ENCODE measurements around the gene PTMS. TPM values are rescaled to one million over a fixed set of nuclear protein-coding genes. Genes with fewer than 3 reads are reported as not detected.

PTMS gene
- total RNA-seq, 1 donor from 2014 or later: 266 TPM

GRCh38 chr12:6752921-6753771, 13.0 kb upstream of the PTMS start, which contains the start of gene MLF2:
Gene MLF2, minus strand, starts transcription at chr12:6753141. Its CDS starts 807 bp downstream, at chr12:6752334.
- TF ChIP-seq CTCF (conservative IDR thresholded peaks at IDR 0.05; ENCODE audit: low read depth, low read length): peak; percentile 98
- H3K4me3 ChIP-seq (ENCODE audit: low read depth, low read length): peak within 1 kb of the TSS; percentile 78
- peak; percentile 81 for DNase-seq (ENCODE audit: low read depth)

- TF ChIP-seq CTCF (conservative IDR thresholded peaks at IDR 0.05; ENCODE audit: low read depth, low read length): no peak
- DNase-seq (ENCODE audit: low read depth): no peak
- no peak overlapping the region for H3K4me3 ChIP-seq (ENCODE audit: low read depth, low read length)
Measured at GRCh38 chr12:6753772-6754356, 12.3 kb upstream of the PTMS start.

GRCh38 chr12:6754411-6754810, 11.8 kb upstream of the PTMS start:
- no peak overlapping the region for H3K4me3 ChIP-seq (ENCODE audit: low read depth, low read length)
- TF ChIP-seq CTCF (conservative IDR thresholded peaks at IDR 0.05; ENCODE audit: low read depth, low read length): no peak
- DNase-seq (ENCODE audit: low read depth): no peak

GRCh38 chr12:6757028-6757690, 9.0 kb upstream of the PTMS start:
- TF ChIP-seq CTCF (conservative IDR thresholded peaks at IDR 0.05; ENCODE audit: low read depth, low read length): no peak
- H3K4me3 ChIP-seq (ENCODE audit: low read depth, low read length): no peak overlapping the region
- DNase-seq (ENCODE audit: low read depth): no peak

- TF ChIP-seq CTCF (conservative IDR thresholded peaks at IDR 0.05; ENCODE audit: low read depth, low read length): no peak
- no peak for DNase-seq (ENCODE audit: low read depth)
- H3K4me3 ChIP-seq (ENCODE audit: low read depth, low read length): no peak overlapping the region
Measured at GRCh38 chr12:6758506-6759095, 7.6 kb upstream of the PTMS start.

- no peak overlapping the region for H3K4me3 ChIP-seq (ENCODE audit: low read depth, low read length)
- no peak for DNase-seq (ENCODE audit: low read depth)
- no peak for TF ChIP-seq CTCF (conservative IDR thresholded peaks at IDR 0.05; ENCODE audit: low read depth, low read length)
Measured at GRCh38 chr12:6759741-6760140, 6.4 kb upstream of the PTMS start.
